ENCODE results near the gene PAPLN.
"Not testable (repeated sequence)": the region's sequence is repeated elsewhere in the genome, so short reads cannot be mapped to it uniquely, and the experiment has no call there.

PAPLN gene

DNA sequence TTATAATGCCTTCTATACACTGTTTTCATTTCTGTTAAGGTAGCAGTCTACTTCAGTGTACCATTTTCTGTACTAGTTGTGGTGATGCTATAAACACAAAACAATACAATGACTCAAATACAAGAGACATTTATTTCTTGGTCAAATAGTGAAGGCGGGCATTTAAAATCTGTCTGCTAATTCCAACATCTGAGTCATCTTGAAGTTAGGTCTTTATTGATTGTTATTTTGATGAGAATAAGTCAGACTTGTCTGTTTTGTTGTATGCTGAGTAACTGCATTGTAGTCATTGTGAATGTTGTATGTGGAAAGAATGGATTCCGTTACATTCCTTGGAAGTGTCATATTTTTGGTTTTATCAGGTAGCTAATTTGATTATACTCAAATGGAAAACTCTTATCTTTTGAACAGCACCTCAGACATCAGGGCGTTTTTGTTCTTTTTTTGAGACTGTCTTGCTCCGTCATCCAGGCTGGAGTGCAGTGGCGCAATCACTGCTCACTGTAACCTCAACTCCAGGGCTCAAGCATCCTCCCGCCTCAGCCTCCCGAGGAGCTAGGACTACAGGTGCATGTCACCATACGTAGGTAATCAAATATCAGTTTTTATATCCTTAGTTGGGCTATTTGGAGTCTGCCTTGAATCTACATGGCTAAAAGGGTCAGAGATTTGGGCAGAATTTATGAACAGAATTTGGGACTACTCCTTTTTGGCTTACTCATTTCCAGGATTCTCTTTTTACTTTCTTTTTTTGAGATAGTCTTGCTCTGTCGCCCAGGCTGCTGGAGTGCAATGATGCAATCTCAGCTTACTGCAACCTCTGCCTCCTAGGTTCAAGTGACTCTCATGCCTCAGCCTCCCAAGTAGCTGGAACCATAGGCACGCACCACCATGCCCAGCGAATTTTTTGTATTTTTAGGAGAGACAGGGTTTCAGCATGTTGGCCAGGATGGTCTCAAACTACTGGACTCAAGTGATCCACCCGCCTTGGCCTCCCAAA lies 56.8 kb downstream of the PAPLN start:
- no peak for DNase-seq

DNA sequence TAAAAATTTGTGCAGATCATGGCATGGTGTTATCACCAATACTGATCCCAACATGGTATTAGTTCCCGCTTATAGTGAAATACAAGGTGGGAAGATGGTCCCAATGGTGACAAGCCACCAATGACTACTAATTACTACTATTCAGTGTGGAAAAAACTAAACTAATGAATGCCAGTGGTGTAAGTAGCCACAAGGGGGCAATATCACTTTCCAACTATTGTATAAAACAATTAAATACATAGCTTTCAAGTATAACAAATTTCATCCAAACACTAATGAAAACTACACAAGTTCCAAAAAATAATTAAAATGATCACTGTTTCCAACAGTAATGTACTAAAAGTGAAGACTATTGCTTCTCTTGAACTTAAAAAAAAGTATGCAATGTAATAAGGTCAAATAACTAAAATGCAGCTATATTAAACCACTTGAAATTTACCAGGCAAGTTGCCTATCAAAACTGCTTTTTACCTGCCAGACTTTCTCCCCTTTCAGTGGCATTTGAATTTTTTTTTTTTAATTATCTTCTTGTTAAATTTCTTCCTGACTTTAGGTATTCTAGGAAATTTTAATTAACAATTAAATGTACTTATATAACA lies 58.0 kb downstream of the PAPLN start:
- DNase-seq, result no peak

DNA sequence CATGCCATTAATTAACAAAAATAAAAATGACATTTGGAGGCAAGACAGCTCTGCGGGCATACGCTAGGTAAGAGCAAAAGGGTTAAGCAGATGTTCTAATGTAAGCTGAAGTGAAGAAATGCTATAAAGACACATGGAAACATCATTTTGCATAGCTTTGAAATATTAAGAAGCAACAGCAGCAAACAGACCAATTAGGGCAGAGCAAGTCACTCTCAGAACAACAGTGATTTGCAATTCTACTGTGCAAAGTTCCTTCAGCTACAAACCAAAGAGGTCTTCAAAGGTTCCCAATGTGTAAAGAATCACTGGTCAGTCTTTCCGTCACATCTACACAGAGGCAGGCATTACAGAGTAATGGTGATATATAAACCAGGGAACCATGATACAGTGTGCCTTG lies 68.2 kb downstream of the PAPLN start:
- no peak for DNase-seq

DNA sequence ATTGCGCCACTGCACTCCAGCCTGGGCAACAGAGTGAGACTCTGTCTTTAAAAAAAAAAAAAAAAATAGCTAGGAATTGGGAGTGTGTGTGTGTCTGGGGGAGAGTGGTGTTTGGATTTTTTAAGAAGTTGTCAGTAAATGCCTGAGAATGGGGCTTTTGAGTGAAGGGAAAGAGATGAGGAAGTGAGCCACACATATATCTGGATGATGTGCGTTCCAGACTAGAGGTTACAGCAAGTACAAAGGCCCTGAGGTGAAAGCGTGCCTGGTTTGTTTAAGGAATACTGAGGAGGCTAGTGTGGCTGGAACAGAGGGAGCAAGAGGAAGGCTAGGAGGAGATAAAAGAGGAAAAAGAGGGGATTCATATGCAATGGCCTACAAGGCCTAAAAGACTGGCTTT lies 70.0 kb downstream of the PAPLN start:
- no peak for DNase-seq

DNA sequence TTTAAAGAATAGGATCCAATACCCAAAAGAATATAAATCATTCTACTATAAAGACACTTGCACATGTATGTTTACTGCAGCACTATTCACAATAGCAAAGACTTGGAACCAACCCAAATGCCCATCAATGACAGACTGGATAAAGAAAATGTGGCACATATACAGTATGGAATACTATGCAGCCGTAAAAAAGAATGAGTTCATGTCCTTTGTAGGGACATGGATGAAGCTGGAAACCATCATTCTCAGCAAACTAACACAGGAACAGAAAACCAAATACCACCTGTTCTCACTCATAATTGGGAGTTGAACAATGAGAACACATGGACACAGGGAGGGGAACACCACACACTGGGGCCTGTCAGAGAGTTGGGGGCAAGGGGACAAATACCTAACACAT lies 71.9 kb downstream of the PAPLN start:
- DNase-seq, result not testable (repeated sequence)

DNA sequence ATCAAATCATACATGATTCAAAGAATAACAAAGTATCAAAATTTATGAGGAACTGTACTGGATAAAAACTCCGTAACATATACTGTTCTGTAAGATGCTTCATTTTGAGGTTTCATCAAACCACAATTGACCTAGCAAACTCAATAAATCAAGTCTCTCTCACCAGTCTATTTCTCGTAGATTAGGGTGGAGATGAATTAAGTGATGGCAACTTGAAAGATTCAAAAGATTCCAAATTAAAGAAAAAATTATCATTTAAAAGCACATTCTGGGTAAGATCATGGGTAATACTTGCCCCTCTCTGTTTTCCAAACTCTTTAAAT lies 74.4 kb downstream of the PAPLN start:
- no peak for DNase-seq

DNA sequence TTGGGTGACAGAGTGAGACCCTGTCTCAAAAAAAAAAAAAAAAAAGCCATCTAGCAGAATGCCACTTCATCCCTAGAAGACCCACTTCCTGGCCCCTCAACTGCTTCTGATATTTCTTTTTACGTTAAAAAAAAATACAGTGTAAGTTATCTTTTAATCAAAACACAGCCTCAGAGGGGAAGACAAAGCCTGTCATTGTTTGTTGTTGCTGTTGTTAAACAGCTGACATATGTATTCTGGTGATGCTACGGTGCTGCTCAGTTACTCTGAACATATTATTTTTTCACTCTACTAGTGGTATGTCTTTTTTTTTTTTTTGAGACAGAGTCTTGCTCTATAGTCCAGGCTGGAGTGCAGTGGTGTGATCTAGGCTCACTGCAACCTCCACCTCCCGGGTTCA lies 75.4 kb downstream of the PAPLN start:
- DNase-seq, result no peak

DNA sequence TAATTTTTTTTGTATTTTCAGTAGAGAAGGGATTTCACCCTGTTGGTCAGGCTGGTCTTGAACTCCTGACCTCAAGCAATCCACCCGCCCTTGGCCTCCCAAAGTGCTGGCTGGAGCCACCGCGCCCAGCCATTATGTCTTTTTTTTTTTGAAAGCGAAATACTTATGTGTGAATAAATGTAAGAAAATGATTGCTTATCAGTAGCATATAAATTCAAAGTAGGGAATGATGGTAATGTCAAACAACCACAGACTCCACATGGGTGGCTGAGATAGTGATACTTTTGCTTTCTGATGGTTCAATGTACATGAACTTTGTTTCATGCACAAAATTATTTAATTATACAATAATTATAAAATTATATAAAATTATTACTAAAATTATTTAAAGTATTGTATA lies 75.8 kb downstream of the PAPLN start:
- DNase-seq, result no peak

DNA sequence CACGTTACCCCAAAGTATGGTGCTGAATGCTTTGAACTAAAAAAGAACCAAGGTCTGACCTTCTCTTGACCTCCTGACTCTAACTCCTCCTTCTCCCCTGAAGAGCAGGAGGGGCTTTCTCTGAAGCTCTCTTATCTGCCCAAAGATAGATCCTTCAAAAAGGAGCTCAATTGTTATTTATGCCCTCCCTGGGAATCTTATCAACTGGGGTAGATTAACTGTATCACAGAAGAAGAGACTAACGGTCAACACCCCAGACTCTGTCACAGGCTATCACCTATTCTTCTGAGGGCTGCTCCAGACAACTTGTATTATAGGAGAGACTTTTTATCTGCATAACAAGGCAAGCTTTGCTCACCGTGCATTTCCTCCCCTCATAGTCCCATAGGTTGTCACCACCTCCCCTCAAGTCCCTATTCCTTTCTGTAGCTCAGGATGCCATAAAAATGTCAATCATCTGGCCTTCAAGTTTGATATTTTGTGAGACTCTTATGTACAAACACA lies 86.6 kb downstream of the PAPLN start:
- DNase-seq, result no peak

All from activated CD4-positive, alpha-beta T cell treated with anti-CD3 and anti-CD28 coated beads, Interleukin-2, amount 50 U/mL, for 4 hours (primary cell).